ENCODE measurements around the gene ATP10D. TPM values are rescaled to one million over a fixed set of nuclear protein-coding genes. Genes with fewer than 3 reads are reported as not detected.

ATP10D gene
- total and polyA plus RNA-seq, 9 of the 15 experiments (the other 6 are each of a cell fraction or from before 2014, with no cell fraction given), result 0.10 to 0.36 (median 0.19) TPM; not detected in 1

- in situ Hi-C loops (cut with MboI), result no loop called here
- peaks cover 3 to 10% of the 10 kb centered on the region in 2 experiments; a peak in 4 of 5 replicates for H3K27me3 ChIP-seq (ENCODE audit: control insufficient read depth in 2 of 2, insufficient read depth in 2 of 2, low read length in 2 of 2)
- ATAC-seq (no peak), FAIRE-seq (no peak), DNase-seq (ENCODE audit: extremely low read depth in 1 of 4, low spot score in 3 of 4) (no peak)
- no peak overlapping the region for H3K27ac ChIP-seq (ENCODE audit: extremely low read depth, low read depth, low read length)
- no peaks in the 10 kb centered on the region for H3K79me2 ChIP-seq (ENCODE audit: control insufficient read depth, insufficient read depth, low read length)
- H3K9me3 ChIP-seq (replicated peaks; ENCODE audit: control insufficient read depth, insufficient read depth, low read depth, low read length), result no peaks in the 10 kb centered on the region
- WGBS (ENCODE audit: insufficient coverage, low coverage, missing lambda C conversion rate), result 0% methylated on average over 2 of the region's 2 CpGs
- H3K4me3 ChIP-seq, result no peak overlapping the region
- H3K9me1 ChIP-seq (ENCODE audit: control insufficient read depth, insufficient read depth, low read length), result no peaks in the 10 kb centered on the region
- H3K4me2 ChIP-seq (ENCODE audit: insufficient read depth, low read length), result no peak overlapping the region
- CTCF ChIA-PET (ENCODE audit: low intra/inter-chr PET ratio), result no interaction called here
- no peaks in the 10 kb centered on the region for H4K20me1 ChIP-seq (replicated peaks; ENCODE audit: control insufficient read depth, insufficient read depth, low read length)
- H2AFZ ChIP-seq (ENCODE audit: low read depth, low read length), result no peak overlapping the region
- no peaks in the 10 kb centered on the region for H3K36me3 ChIP-seq (ENCODE audit: control insufficient read depth, insufficient read depth, low read length)
- intact Hi-C loops (cut with micrococcal nuclease), result no loop called here
- H3K4me1 ChIP-seq (replicated peaks in 1 of 2; ENCODE audit: control insufficient read depth in 2 of 2, insufficient read depth in 2 of 2, low read length in 2 of 2), result no peaks in the 10 kb centered on the region
- H3K9ac ChIP-seq (ENCODE audit: insufficient read depth in 1 of 2, low read depth in 2 of 2, low read length in 2 of 2), result no peak overlapping the region
- POLR2A ChIA-PET, result no interaction called here
- BruUV-seq (replicated peaks), result no TSS peak
- TF ChIP-seq ZNF717 (CRISPR knock-in tag; IDR thresholded peaks at IDR 0.05), result no peak
- no peak for TF ChIP-seq HDAC6 (IDR thresholded peaks at IDR 0.05; ENCODE audit: low read depth, low read length)
- TF ChIP-seq ZBTB17 (CRISPR knock-in tag; IDR thresholded peaks at IDR 0.05), result no peak
- no peak for TF ChIP-seq ZBTB7A (IDR thresholded peaks at IDR 0.05; ENCODE audit: borderline replicate concordance, control insufficient read depth, low read depth, low read length)
- no peak for TF ChIP-seq NFATC3 (IDR thresholded peaks at IDR 0.05)
- no peak for TF ChIP-seq E2F4 (CRISPR knock-in tag; IDR thresholded peaks at IDR 0.05; ENCODE audit: low read depth)
- TF ChIP-seq ZKSCAN3 (CRISPR knock-in tag; IDR thresholded peaks at IDR 0.05), result no peak
- TF ChIP-seq MGA (IDR thresholded peaks at IDR 0.05), result no peak
Measured at GRCh38 chr4:47553329-47554125, 68.5 kb downstream of the ATP10D start.
